GM19240 (cell line): Measurements from ENCODE around the gene PRKAR1B.

ENCODE experiments used
- DNase-seq: peaks from one replicate; pipeline ENCODE4 v3.0.0; 2011; ENCODE audit warnings: low spot score; ENCODE audit not compliant: insufficient read length

PRKAR1B gene

GRCh38 chr7:741850-742249 is 14.8 kb upstream of the PRKAR1B start:
- no peak for DNase-seq

DNA sequence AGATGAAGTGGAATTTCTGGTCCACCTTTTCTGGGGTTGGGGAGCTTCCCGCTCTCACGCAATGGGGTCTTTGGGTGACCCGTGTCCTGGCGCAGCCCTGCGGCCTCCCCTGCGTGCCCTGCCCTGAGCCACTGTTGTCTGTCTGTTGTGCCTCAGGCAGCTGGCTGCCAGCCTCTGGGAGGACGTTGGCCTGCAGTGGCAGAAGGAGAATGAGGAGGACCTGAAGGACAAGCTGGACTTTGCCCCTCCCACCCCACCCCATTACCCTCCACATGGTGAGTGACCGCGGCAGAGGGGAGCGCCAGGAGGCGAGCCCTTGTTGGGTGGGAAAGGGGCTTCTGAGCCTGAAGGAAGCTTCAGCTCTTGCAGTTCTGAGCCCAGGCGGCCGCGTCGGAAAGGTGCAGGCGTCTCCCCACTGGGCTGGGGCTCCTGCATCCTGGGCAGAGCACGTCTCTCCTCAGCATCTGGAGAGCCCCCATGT is 14.2 kb upstream of the PRKAR1B start:
- no peak for DNase-seq

DNA sequence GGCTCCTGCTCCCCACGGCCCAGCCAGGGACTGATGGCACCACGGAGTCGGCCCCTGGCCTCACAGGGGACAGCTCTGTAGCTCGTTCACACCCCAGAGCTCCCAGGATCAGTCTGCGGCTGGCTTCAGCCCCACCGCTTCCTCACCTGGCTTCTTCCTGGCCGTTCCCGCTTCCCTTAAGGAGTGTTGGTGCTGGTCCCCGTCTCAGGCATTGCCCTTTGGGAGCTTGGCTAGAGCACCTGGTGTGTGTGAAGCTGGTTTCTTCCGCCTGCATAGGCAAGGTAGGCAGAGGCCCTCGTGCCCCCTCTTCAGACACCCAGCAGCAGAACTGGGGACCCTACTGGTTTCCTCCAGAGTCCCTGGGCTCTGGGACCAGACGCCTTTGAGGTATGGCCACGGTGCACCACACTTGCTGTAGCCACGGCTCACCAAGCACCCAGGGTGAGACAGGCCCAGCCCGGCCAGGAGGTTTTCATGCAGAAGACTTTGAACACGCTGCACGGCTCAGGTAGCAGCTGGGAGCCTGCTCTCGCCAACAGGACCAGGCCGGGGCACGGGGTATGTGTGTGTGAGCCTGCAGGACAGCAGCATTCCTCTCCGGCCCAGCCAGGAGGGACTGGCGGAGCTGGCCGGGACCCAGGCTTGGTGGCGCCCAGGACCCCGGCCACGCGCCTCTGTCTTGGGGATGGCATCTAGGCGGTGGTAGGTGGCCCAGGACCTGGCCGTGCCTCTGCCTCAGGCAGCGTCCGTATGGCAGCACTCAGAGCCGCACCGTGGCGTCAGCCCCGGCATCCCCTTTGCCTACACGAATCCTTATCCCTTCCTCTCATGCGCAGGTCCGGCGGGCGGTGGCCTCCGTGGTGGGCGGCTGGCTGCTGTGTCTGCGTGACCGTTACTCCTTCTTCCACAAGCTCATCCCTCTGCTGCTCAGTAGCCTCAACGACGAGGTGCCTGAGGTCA is 13.2 kb upstream of the PRKAR1B start:
- no peak for DNase-seq

GRCh38 chr7:739455-739982 is 12.4 kb upstream of the PRKAR1B start:
- DNase-seq = no peak

DNA sequence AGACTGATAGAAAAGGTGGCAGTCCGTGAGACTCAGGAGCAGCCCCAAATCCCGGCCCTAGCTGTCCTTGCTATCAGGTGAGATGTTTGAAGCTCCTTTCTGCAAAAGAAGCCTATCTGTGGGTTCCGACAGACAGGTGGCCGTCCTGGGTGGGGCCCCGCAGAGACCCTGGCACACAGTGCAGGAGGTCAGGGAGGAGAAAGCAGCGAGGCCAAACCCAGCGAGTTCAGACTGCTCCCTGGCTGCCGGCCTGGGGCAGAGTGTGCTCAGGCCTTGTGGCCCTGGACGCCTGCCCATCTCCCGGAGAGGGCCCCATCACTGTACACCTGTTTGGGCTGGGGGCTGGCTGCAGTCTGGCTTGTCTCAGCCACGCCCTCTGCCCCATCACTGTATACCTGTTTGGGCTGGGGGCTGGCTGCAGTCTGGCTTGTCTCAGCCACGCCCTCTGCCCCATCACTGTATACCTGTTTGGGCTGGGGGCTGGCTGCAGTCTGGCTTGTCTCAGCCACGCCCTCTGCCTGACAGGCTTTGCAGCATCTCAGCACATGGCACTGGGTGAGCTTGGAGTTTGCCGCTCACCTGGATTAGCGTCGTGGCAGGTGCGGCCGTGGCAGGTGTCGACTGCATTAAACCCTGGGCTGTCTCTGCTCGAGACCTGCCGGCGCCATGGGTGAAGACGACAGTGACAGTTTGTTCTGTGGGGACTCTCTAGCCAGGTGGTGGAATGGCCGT is 11.8 kb upstream of the PRKAR1B start:
- no peak for DNase-seq

GRCh38 chr7:738241-738640 is 11.2 kb upstream of the PRKAR1B start:
- no peak for DNase-seq

- no peak for DNase-seq
Observed at GRCh38 chr7:734808-735207, 7.7 kb upstream of the PRKAR1B start.

DNA sequence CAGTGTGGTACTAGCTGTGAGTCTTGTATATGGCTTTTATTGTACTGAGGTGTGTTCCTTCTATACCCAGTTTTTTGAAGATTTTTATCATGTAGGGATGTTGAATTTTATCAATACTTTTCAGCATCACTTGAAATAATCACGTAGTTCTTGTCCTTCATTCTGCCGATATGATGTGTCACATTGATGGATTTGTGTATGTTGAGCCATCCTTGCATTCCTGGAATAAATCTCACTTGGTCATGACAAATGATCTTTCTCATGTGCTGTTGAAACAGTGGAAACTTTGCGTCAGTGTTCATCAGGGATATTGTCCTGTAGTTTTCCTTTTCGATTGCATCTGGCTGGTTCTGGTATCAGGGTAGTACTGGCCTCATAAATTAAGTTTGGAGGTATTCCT is 7.1 kb upstream of the PRKAR1B start:
- DNase-seq = no peak

DNA sequence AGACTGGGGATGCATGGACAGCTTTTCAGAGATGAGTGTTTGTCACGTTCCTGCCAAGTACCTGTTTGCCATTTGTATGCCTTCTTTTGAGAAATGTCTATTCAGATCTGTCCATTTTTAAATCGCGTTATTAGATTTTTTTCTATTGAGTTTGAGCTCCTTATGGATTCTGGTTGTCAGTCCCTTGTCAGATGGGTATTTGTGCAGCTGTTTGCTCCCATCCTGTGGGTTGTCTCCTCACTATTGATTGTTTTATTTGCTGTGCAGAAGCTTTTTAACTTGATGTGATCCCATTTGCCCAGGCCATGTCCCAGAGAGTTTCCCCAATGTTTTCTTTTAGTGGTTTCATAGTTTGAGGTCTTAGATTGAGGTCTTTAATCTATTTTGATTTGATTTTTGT is 5.5 kb upstream of the PRKAR1B start:
- DNase-seq = no peak

GRCh38 chr7:732094-732541 is 5.0 kb upstream of the PRKAR1B start:
- DNase-seq = no peak

- no peak for DNase-seq
Observed at GRCh38 chr7:731440-732085, 4.5 kb upstream of the PRKAR1B start.

DNA sequence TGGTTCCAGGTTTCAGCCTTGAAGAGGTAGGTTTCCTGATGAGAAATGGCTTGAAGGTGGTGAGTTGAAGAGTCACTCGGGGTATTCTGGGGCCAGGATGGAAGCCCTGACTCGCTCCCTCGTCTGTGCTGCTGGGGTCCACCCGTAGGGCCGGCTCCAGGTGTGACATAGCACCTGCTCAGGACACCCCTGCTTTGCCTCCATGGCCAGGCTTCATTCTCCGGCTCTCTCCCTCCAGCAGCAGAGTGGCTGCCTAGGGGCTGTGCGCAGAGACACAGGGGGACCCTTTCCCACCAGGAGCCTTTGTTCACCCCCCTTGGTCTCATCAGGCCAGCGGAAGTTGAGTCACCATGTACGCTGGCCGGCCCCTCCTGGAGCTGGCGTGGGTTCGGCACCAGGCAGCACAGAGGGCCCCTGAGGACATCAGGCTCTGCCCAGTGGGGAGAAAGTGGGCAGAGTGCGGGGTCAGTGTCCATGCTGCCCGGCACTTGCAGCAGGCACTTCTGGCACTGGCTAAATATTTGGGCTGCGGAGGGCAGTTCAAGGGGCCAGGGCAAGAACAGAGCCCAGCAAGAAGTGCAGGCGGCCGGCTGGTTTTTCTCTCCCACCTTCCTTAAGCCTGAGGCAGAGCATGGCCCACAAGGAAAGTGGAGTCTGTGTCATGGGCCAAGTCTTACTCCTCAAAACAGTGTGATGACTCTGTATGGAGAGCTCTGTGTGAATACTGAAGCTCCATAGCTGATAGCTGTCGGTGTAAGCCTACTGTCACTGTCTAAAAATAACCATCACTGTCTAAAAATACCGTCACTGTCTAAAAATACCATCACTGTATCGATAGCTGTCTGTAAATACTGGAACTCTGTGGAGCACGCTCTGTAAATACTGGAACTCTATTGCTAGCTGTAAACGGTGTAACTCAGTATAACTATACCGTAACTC is 3.7 kb upstream of the PRKAR1B start:
- DNase-seq = no peak

DNA sequence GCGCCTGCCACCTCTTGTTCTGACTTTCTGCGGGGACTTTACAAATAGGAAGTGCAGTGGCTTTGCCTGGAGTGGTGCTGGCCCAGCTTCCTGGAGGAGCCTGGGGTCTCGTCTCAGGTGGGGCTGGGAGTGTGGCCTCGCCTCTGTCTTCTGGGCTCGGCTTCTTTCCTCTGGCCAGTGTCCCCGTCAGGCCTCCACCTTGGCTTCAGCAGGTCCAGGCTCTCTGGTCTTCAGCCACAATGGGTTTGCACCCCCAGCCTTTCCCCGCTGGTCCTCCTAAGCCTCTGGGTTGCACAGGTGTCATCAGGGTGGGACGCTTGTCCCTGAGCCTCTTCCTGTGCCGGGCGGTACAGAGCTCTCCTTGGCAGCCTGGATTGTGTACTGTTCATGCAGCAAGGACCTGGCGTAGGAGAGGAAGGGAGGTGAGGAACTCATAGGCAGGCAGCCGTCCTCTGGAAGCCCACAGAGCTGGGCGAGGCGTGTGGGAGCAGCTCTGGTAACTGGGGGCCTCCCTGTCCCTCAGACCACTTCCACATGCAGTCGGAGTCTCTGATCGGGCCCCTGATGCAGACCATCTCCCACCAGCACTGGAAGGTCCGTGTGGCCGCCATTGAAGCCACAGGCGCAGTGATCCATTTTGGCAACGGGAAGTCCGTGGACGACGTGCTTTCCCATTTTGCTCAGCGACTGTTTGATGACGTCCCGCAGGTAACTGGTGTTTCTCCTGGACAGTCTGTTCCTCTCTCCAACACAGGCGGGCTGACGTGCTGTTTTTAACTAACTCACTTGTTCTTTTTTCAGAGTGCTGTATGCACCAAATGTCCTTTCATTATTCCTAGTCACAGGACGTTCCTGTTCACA is 2.3 kb upstream of the PRKAR1B start:
- DNase-seq = no peak

- no peak for DNase-seq
Observed at GRCh38 chr7:728602-729001, 1.5 kb upstream of the PRKAR1B start.

DNA sequence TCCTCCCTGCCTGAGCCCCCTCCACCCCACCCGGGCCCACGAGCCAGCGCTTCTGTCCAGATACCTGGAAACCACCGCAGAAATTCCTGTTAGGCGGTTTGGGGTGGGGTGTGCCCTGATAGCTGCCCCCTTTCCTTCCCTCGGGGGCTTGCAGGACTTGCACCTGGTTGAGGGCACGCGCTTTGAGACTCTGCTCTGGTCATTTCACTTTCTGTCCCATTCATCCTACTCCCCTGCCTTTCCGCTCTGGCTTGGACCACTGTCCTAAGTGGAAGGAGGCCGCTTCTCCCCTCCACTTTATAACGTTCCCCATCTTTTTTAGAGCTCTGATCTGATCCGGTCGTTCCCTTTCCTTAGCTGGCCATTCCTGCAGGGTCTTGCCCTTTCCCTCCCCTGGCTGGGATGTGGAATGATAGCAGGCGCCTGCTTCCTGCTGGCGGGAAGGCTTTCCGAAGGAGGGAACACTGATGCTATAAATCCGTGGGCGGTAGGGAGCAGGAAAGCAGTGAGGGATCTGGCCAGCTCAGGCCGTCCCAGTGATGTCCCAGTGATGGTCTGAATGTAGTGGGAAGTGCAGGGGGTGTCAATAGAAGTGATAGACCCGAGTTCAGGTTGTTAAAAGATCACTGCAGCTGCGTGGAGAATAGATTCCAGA is 852 bp upstream of the PRKAR1B start:
- DNase-seq = no peak

GRCh38 chr7:726854-727103 is 302 bp downstream of the PRKAR1B start:
- DNase-seq = no peak

- peak; percentile 91 for DNase-seq
Observed at GRCh38 chr7:726084-726853, 812 bp downstream of the PRKAR1B start, which contains the start of gene DNAAF5. DNAAF5 (plus strand) TSS chr7:726699; CDS start chr7:726721, 22 bp downstream.

DNA sequence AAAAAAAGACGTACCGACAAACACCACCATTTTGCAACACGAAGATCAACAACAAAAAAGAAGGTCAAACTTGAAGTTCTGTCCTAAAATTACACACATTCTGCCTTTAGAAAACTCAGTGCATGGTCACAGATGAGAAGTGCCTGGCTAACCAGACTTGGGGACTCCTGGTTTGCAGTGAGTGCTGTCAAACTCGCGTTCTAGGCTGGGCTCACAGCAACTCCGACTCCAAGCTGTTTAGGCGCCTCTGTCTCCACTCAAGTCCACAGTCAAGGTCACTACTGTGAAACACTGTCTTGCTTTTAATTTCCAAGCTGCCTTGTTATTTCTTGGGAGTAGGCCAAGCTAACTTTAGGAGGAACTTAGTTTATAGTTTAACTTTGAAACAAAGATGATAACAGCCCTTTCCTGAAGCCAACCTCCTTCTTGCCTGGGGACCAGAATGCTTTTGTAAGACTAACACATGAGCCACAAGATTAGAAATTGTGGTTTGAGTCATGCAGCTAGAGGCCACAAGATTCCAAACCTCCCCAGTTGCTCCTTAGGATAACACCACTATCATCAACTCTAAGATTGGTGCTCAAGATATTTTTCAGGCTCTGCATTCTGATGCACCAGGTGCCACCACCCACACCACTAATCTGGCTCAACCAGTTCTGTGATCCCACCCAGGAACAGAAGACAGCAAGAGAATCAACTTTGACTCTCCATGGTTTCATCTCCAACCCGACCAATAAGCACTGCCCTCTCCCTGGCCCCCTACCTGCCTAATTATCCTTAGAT is 1.7 kb downstream of the PRKAR1B start:
- no peak for DNase-seq
